ENCODE data around the gene ADAMTS17.

DNA sequence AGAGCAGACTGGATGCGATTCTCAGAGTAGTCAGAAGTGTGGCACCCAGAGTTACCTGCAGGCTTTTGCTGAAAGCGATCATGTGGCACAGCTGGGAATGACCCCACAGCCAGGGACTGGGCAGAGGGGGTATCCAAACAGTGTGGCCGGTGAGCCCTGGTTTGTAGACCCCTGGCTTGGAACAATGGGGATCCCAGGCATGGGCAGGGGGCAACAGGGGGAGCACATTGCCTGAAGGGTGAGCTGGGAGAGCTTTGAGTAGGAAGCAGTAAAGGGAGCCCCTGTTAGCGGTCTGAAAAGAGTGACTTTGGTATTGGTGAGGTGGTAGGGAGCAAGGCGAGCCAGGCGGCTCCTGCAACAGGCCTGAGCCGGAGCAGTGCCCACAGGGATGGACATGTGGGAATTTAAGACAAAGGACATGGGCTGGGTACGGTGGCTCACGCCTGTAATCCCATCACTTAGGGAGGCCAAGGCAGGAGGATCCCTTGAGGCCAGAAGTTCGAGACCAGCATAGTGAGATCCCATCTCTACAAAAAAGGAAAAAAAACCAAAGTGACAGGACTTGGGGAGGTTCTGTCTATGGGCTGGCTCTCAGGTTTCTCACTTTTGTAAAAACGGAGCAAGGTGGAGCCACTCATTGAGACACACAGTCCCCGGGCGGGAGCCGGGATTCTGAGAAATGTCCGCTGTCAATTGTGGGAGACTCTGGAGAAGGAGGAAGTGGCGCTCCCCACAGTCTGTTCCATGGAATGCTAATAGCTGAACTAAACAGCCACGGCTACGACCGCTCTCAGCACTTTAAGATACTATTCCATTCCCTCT lies 384.7 kb downstream of the ADAMTS17 start:
- TF ChIP-seq, protein P1, sequence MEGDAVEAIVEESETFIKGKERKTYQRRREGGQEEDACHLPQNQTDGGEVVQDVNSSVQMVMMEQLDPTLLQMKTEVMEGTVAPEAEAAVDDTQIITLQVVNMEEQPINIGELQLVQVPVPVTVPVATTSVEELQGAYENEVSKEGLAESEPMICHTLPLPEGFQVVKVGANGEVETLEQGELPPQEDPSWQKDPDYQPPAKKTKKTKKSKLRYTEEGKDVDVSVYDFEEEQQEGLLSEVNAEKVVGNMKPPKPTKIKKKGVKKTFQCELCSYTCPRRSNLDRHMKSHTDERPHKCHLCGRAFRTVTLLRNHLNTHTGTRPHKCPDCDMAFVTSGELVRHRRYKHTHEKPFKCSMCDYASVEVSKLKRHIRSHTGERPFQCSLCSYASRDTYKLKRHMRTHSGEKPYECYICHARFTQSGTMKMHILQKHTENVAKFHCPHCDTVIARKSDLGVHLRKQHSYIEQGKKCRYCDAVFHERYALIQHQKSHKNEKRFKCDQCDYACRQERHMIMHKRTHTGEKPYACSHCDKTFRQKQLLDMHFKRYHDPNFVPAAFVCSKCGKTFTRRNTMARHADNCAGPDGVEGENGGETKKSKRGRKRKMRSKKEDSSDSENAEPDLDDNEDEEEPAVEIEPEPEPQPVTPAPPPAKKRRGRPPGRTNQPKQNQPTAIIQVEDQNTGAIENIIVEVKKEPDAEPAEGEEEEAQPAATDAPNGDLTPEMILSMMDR (IDR thresholded peaks at IDR 0.05; ENCODE audit: low read depth, low read length, missing input control): no peak
- TF ChIP-seq, protein P2, sequence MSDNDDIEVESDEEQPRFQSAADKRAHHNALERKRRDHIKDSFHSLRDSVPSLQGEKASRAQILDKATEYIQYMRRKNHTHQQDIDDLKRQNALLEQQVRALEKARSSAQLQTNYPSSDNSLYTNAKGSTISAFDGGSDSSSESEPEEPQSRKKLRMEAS (IDR thresholded peaks at IDR 0.05): no peak
- no peak for TF ChIP-seq YY1 (IDR thresholded peaks at IDR 0.05)
- no peak for TF ChIP-seq RXRA (IDR thresholded peaks at IDR 0.05)
